ENCODE data around the gene ANKS1B.
A peak's percentile ranks its signal among the peaks of the same experiment; 100 is the strongest.

DNA sequence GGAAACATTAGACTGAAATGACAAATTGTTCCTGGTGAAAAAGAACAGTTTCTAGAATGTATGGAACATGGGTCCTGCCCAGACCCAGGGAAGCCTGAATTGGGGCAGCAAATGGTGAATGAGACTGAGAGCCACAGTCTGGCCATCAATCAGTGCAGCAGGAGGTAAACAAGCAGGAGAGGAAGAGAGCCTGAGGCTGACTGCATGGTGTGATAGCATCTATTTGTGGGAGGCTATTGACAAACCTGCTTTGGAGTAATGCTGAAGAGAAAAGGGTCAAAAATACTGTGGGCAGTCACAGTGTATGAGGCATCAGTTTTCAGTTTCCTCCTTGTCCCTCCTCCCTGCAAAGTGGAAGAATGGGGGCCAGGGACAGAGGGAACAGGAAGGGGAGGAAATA is 136.8 kb downstream of the ANKS1B start:
- TF ChIP-seq GATA2 (IDR thresholded peaks at IDR 0.05; ENCODE audit: low read depth, low read length) = peak; percentile 45; the same call in 1 of the 2 replicates
- no peak for TF ChIP-seq GATA3 (IDR thresholded peaks at IDR 0.05; ENCODE audit: low read depth, low read length)

Data from SH-SY5Y (cell line).